Duodenal mucosa (tissue), 2 donors: ENCODE measurements around the gene FGD2.
A peak's percentile ranks its signal among the peaks of the same experiment; 100 is the strongest.

Source experiments
- H3K27ac ChIP-seq: one replicate; pipeline ENCODE4 v1.7.0; 2013; ENCODE audit warnings: low read depth, low read length
- H3K27me3 ChIP-seq, 2 donors: one replicate each; pipeline ENCODE4 v1.7.0; 2013; ENCODE audit warnings: low read length in 2 of 2, control low read depth in 1 of 2; ENCODE audit not compliant: insufficient read depth in 2 of 2, control insufficient read depth in 1 of 2
- H3K36me3 ChIP-seq, 2 donors: one replicate each; pipeline ENCODE4 v1.7.0; 2013; ENCODE audit warnings: low read length in 2 of 2, control low read depth in 1 of 2; ENCODE audit not compliant: insufficient read depth in 2 of 2, control insufficient read depth in 1 of 2
- H3K4me1 ChIP-seq, 2 donors: one replicate each; pipeline ENCODE4 v1.7.0; 2013; ENCODE audit warnings: low read length in 2 of 2, control low read depth in 1 of 2; ENCODE audit not compliant: insufficient read depth in 2 of 2, control insufficient read depth in 1 of 2
- H3K4me3 ChIP-seq, 2 donors: one replicate each; pipeline ENCODE4 v1.7.0; 2013; ENCODE audit warnings: low read length in 2 of 2, low read depth in 1 of 2
- H3K9ac ChIP-seq, 2 donors: one replicate each; pipeline ENCODE4 v1.7.0; 2013; ENCODE audit warnings: low read length in 2 of 2, low read depth in 1 of 2
- H3K9me3 ChIP-seq, 2 donors: one replicate each; pipeline ENCODE4 v1.7.0; 2013; ENCODE audit warnings: low read length in 2 of 2, control low read depth in 1 of 2; ENCODE audit not compliant: control insufficient read depth in 1 of 2

FGD2 gene

DNA sequence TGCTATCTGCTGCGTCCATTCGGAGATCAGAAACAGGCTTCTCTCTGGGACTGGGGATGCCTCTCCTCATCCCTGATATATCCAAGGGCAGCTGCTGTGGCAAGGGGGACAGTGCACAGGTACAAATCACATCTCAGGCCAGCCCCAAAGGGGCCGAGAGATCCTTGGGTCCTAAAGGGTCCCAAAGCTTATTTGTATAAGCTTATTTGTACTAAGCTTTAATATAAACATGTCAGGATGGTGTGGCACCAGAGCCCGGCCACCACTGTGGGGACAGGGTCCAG is 45.3 kb downstream of the FGD2 start:
- H3K27ac ChIP-seq: peak overlapping the region; percentile 54
- H3K4me1 ChIP-seq: peaks cover 36% of the 10 kb centered on the region in 2 donors
- H3K36me3 ChIP-seq: no peaks in the 10 kb centered on the region
- H3K9ac ChIP-seq: peak overlapping the region in 1 of 2 donors; percentile 43
- no peaks in the 10 kb centered on the region for H3K9me3 ChIP-seq
- H3K4me3 ChIP-seq: no peak overlapping the region
- H3K27me3 ChIP-seq: no peaks in the 10 kb centered on the region

DNA sequence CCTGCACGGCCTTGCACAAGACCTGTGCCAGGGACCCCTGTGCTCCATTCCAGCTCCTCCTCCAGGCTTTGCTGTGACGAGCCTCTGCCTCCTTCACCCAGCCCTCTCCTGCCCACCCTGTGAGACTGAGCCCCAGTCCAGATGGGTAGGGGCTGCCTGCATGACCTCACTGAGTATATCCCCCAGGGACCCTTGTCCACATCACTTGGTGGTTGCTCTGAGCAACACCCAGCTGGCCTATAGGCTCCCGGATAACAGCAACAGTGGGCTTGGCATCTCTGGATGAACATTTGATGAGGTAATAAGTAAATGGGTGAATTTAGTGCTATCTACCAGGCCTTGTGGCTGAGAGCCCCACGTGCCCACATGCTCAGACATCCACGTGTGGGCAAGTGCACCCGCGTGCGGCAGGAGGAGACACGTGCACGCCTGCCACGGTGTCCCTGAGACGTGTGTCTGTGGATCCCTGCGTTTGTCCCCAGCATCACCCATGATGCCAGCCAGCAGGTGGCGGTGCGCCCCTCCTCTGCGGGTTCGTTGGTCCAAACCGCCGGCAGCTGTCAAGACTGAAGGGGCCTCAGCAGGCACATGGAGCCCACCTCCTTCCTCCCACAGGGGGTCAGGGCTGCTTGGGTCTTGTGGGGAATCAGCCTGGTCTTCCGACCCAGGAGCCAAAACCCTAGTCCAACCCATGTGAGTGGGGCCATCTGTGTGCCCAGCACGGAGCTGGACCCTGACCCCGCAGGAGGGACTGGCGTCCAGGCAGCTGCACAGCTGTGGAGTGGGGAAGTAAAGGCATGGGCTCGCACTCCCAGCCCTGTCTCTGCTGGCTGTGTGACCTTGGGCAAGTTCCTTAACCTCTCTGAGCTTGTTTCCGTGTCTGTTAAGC is 45.9 kb downstream of the FGD2 start:
- H3K9ac ChIP-seq: peak overlapping the region in 1 of 2 donors; percentile 26
- peak overlapping the region; percentile 48 to 55 for H3K4me3 ChIP-seq
- H3K36me3 ChIP-seq: no peaks in the 10 kb centered on the region
- peaks cover 36% of the 10 kb centered on the region in 2 donors for H3K4me1 ChIP-seq
- H3K27me3 ChIP-seq: no peaks in the 10 kb centered on the region
- H3K27ac ChIP-seq: no peak overlapping the region
- no peaks in the 10 kb centered on the region for H3K9me3 ChIP-seq

DNA sequence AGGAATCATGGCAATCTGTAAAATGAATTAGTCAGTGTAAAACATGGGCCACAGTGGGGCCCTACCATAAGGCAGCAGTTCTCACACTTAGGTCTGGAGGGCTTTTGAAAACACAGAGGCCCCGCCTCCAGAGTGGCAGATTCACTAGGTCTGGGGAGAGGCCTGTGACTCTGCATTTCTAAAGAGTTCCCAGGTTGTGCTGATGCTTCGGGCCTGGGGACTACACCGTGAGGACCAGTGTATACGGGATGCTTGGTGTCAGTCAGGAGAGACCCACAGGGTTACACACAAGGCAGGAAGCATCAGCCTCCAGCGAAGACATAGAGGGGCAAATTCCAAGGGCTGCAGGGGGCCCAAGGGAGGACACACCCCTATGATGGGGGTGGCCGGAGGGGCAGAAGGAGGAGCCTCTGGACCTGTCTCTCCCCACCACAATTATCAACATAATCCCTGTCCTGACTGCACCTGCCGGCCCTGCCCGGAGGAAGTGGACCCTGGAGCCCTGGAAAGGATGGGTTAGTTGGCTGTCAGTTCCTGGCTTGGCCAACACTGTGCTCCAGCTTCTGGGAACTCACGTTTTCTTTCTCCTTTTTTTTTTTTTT is 46.7 kb downstream of the FGD2 start:
- Histone ChIP-seq H3K9ac (peak overlapping the region in 1 of 2 donors; percentile 26), H3K4me1 (peaks cover 36% of the 10 kb centered on the region in 2 donors), H3K27ac (no peak overlapping the region), H3K36me3 (no peaks in the 10 kb centered on the region), H3K27me3 (no peaks in the 10 kb centered on the region), H3K4me3 (peak overlapping the region in 1 of 2 donors; percentile 55), H3K9me3 (no peaks in the 10 kb centered on the region)

DNA sequence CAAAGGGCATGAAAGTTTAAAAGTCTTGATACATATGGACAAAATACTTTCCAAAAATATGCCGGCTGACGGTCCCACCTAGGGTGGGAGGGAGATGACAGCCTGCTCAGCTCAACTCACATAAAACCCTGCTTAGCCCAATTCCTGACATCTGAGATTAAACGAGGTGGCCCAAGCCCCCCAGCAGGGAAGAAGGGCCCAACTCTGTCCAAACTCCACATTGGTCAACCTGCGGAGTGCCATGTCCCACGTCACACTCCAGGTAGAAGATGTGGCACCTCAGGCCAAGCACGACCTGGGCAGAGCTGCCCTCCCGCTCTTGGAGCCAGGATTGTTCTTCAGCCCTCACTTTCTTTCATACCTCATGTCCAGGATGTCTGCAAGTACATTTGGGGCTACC is 48.2 kb downstream of the FGD2 start:
- H3K27me3 ChIP-seq: no peaks in the 10 kb centered on the region
- peaks cover 28 to 34% of the 10 kb centered on the region in 2 donors for H3K4me1 ChIP-seq
- H3K27ac ChIP-seq: no peak overlapping the region
- H3K36me3 ChIP-seq: no peaks in the 10 kb centered on the region
- no peaks in the 10 kb centered on the region for H3K9me3 ChIP-seq
- no peak overlapping the region for H3K4me3 ChIP-seq
- no peak overlapping the region for H3K9ac ChIP-seq

DNA sequence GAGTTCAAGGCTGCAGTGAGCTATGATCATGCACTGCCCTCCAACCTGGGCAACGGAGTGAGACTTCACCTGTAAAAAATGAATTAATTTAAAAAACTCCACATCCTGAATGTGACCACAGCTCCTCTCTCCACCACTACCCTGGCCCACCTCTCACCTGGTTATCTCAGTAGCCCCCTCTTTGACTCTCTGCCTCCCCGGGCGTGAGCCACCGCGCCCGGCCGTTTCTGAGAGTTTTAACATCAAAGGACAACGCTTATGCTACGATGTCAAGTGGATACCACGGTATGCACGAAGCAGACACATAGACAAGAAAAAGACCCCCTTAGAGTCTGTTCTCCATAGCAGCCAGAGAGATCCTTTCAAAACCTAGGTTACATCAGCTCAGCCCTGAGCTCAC is 48.7 kb downstream of the FGD2 start:
- no peak overlapping the region for H3K9ac ChIP-seq
- H3K36me3 ChIP-seq: no peaks in the 10 kb centered on the region
- no peaks in the 10 kb centered on the region for H3K9me3 ChIP-seq
- no peak overlapping the region for H3K27ac ChIP-seq
- H3K27me3 ChIP-seq: no peaks in the 10 kb centered on the region
- H3K4me1 ChIP-seq: peaks cover 24 to 29% of the 10 kb centered on the region in 2 donors
- no peak overlapping the region for H3K4me3 ChIP-seq

DNA sequence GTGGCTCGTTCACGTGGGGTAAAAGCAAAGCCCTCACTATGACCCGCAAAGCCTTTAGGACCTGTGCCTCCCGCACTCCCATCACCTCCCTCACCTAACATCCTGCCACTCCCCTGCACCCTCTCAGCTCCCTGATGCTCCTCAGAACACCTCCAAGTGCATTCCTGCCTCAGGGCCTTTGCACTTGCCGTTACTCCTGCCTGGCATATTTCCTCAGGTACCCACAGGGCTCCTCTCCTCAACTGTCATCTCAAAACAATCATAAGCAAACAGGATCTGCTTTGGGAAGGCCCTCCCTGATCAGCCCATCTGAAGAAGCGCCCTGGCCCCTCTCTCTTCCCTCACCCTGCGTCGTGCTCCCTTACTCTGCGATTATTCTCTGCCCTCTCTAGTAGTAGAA is 49.1 kb downstream of the FGD2 start:
- Histone ChIP-seq H3K27ac (no peak overlapping the region), H3K36me3 (no peaks in the 10 kb centered on the region), H3K4me3 (no peak overlapping the region), H3K9ac (no peak overlapping the region), H3K9me3 (no peaks in the 10 kb centered on the region), H3K4me1 (peaks cover 26 to 27% of the 10 kb centered on the region in 2 donors), H3K27me3 (no peaks in the 10 kb centered on the region)

DNA sequence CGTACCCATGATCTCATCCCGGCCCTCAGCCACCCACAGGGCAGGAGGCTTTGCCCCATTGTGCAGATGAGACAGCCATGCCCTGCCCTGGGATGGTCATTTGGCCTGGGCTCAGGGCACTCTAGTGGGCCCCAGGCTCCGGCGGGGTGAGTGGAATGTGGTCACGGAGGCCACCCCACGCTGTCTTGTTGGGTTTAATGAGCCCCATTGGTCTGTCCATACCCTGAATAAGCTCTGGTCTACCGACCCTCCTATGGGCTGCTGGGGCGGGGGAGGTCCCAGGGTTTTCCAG is 50.6 kb downstream of the FGD2 start:
- H3K9ac ChIP-seq: no peak overlapping the region
- no peaks in the 10 kb centered on the region for H3K27me3 ChIP-seq
- H3K27ac ChIP-seq: no peak overlapping the region
- H3K4me1 ChIP-seq: peaks cover 26% of the 10 kb centered on the region in 2 donors
- no peak overlapping the region for H3K4me3 ChIP-seq
- H3K36me3 ChIP-seq: no peaks in the 10 kb centered on the region
- H3K9me3 ChIP-seq: no peaks in the 10 kb centered on the region

DNA sequence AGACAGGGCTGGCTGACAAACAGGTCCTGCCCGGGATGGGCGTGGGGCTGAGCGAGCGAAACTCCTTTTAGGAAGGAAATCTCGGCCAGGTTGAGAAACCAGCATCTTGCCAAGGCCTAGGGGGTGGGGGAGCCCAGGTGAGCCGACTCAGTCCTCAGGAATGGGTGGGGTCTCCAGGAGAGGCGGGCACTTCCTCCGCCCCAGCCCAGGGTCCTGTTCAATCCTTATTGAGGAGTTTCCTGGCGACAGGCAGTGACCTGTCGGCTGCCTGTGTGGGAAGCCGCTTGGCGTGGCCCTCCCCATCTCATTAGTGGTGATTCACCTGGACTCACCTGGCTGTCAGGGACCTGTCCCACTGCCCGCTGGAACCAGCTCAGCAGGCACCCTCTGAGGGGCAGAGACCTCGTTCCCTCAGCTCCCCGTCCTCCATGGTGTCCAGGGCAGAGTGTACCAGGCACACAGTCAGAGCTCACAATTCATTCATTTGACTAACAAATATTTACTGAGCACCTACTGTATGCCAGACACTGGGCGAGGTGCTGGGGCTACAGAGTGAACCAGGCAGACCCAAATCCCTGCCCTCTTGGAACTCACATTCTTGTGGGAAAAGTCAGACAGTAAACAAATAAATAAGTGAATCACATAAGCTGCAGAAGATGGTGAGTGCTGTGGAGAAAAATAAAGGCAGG is 51.1 kb downstream of the FGD2 start:
- peaks cover 25 to 26% of the 10 kb centered on the region in 2 donors for H3K4me1 ChIP-seq
- no peaks in the 10 kb centered on the region for H3K9me3 ChIP-seq
- H3K9ac ChIP-seq: no peak overlapping the region
- no peaks in the 10 kb centered on the region for H3K27me3 ChIP-seq
- no peak overlapping the region for H3K4me3 ChIP-seq
- H3K36me3 ChIP-seq: no peaks in the 10 kb centered on the region
- no peak overlapping the region for H3K27ac ChIP-seq

DNA sequence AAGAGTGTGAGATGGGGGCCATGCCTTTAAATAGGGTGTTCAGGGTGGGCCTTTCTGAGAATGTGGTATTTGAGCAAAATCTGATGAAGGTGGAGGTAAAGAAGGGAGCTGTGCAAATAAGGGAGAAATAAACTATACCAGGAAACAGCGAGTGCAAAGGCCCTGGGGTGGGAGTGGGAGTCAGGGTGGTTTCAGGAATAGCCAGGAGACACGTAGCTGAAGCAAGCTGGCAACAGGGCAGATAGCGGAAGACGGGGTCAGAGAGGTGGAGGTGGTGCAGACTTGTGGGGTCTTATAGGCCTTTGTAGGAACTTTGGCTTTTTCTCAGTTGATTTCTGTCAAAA is 51.6 kb downstream of the FGD2 start:
- Histone ChIP-seq H3K4me1 (peaks cover 22% of the 10 kb centered on the region in 2 donors), H3K27ac (no peak overlapping the region), H3K36me3 (no peaks in the 10 kb centered on the region), H3K9me3 (no peaks in the 10 kb centered on the region), H3K27me3 (no peaks in the 10 kb centered on the region), H3K9ac (no peak overlapping the region), H3K4me3 (no peak overlapping the region)

DNA sequence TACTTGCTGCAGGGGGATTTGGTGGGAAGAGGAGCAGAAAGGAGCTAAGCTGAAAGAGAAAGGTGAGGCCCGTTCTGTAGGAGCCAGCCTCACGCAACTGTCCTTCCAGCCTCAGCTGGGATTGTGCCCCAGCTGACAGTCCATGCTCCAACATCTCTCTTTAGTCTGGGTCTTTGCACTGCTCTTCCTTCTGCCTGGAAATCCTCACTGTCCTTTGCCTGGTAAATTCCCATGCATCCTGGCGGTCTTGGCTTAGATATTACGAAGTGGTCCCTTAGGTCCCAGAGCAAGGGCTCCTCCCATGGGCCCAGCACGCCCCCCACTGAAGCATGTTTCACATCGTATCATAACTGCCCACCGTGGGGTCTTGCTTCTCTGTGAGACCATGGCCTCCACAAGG is 52.2 kb downstream of the FGD2 start:
- no peak overlapping the region for H3K4me3 ChIP-seq
- peaks cover 19% of the 10 kb centered on the region in 2 donors for H3K4me1 ChIP-seq
- H3K27ac ChIP-seq: no peak overlapping the region

More for the DNA sequence above, 52.2 kb downstream of the FGD2 start:
- H3K9me3 ChIP-seq: no peaks in the 10 kb centered on the region
- no peak overlapping the region for H3K9ac ChIP-seq
- no peaks in the 10 kb centered on the region for H3K27me3 ChIP-seq
- H3K36me3 ChIP-seq: no peaks in the 10 kb centered on the region
